ENCODE results near the gene MT2A.

The MT2A gene

DNA sequence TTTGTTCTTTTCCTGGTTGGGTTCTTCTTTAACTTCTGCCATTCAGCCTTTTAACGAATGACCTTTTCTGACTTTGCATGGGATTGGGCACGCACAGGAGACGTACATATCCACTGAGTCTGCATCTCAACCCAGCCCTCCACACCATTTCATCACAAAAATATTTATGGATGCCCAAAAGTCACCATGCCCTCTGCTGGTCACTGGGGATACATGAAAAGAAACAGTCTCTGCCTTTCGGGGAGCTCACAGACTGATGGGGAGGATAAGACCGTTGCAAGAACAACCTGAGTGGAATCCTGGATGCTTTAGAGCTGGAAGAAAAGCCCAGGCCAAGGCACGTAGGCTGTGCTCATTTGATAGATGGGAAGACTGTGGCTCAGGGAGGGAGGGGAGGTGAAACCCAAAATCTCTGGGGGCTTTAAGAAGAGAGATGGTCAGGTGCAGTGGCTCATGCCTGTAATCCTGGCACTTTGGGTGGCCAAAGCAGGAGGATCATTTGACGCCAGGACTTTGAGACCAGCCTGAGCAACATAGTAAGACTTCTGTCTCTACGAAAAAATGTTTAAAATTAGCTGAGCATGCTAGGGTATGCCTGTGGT lies 7.9 kb upstream of the MT2A start:
- peak; percentile 33 for DNase-seq (ENCODE audit: low spot score)

DNA sequence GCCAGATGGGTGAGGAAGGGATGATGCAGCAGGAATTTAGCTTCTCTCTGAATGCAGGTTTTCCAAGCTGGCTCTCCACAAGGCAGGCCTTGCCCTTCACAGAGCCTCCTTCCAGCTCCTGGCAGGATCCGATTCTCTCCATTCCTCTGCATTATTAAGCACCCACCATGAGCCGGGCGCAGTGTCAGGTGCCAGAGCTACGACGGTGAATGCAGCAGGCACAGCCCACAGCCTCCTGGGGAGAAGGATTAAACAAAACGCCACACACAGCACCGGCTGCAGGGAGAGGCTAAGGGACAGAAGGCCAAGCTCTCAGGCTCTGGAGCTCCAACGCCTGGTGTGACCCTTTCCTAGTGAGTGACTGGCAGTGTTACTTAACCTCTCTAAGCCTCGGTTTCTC lies 7.1 kb upstream of the MT2A start:
- DNase-seq (ENCODE audit: low spot score), result no peak

DNA sequence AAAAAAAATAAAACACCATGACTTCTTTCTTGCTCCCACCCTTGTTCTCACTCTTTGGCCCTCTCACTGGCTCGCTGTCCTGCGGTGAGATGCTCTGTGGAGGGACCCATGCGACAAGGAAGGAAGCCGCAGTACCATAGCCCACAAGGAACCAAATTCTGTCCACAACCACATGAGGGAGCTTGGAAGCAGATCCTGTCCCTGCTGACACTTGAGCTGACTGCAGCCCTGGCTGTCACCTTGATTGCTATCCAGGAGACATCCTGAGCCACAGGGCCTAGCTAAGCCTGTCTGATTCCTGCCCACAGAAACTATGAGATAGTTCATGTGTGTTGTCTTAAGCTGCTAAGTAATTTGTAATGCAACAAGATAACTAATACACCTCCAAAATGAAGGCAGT lies 4.8 kb upstream of the MT2A start:
- peak; percentile 41 for DNase-seq (ENCODE audit: low spot score)

DNA sequence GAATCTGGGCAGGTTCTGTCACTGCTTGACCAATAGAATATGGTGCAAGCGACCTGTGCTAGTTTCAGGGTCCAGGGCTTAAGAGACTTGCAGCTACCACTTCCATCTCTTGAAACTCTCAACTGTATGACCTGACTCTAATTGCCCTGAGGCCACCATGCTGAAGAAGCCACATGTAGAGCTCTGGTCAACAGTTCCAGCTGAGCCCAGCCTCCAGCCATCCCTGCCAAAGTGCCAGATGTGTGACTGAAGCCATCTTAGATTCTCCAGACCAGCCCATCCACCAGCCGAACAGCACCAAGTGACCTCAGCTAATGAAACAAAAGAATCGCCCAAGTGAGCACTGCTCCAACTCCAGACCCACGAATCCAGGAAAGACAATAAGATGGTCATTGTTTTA lies 3.4 kb upstream of the MT2A start:
- no peak for DNase-seq (ENCODE audit: low spot score)

DNA sequence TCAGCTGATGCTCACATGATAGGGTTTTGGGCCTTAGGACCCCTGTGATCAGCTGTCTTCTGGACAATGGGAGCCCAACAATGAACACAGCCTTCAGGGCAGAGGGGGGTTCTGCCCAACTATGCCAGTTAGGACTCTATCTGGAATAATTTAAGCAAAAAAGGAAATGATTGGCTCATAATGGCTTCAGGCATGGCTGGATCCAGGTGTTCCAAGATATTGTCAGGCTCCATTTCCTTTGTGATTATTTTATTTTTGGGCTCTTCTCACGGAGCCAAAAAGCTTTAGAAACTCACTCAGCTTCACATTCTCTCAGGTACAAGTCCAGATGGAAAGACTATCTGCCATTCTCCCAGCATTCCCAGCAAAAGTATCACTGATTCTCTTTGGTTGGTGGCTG lies 2.9 kb upstream of the MT2A start:
- DNase-seq (ENCODE audit: low spot score), result no peak

DNA sequence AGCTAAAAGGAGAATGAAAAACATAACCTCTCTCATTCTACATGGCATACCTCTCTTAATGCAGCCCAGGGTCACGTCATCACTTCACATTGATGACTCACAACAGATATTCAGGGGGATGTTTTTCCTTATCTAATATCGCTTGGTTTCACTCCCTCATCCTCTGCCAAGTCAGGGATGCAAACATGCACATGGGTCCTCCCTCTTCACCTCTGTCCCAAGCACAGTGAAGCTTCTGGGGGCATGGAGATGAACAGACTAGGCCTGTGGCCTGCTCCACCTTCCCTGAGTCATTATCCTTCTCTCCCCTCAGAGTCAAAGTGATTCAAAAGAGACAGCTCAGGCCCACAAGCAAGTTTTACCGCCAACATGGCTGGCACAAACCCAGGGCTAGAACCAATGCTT lies 2.3 kb upstream of the MT2A start:
- DNase-seq (ENCODE audit: low spot score), result no peak

DNA sequence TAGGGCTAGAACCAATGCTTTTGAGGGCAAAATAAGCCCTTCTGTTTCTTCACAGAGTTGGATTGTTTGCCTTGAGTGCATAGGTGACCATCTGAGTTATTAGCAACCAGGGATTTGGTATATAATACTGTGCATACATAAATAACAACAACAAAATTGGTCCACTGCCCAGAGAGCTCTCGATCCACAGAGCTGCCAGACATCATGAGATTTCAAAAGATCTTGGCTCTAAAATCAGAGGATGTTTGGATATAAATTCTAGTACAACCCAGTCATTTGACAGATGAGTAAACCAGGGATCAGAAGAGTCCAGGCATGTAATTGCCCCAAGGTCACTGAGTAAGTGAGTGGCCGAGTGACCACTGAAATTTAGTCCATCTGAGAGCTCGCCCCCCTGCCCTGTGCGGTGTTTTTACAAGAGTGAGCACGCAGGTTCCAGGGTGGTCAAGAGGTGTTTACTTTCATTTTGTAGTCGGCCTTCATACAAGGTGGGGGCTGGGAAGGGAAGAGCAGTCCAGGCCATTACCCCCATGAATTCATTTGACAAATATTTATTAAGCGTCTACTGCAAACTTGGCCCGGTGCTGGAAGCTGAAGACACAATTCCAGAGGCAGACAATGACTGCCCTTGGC lies 1.8 kb upstream of the MT2A start:
- no peak for DNase-seq (ENCODE audit: low spot score)

DNA sequence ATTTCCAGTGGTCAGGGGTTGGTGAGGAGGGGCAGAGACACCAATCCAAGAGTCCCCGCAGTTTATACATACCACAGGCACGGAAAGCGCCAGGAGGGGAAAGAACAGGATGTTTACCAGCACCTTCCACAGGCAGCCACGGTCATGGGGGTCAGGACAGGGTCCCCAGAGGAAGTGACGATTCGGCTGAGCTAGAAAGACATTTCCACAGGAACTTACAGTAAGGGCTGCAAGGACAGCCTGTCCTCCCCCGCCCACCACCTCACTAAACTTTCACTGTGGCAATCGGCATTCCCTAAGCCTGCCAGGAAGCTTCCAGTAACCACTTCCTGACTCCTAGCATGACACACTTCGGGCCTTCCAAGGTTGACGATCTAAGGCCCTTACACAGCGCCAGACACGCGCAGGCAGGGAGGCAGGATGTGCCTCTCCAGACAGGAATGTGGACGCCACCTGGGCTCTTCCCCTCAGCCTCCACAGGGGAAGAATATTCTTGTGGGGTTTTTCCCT lies 1.2 kb upstream of the MT2A start:
- no peak for DNase-seq (ENCODE audit: low spot score)

DNA sequence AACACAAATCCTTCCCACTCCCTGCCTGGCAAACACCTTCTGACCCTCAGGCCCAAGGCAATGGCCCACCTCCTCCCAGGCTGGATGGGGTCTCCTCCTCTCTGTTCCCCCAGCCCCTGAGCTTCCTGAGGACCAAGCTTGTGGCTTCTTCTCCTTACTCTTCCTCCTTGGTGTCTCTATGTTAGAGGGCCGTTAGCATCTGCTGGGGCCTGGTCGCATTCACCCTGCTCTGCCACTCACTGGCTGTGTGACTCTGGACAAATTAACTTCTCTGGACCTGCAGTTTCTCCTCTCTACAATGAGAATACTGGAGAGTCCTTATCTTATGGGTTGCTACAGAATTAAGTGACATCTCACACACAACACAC lies 725 bp upstream of the MT2A start:
- DNase-seq (ENCODE audit: low spot score), result no peak

DNA sequence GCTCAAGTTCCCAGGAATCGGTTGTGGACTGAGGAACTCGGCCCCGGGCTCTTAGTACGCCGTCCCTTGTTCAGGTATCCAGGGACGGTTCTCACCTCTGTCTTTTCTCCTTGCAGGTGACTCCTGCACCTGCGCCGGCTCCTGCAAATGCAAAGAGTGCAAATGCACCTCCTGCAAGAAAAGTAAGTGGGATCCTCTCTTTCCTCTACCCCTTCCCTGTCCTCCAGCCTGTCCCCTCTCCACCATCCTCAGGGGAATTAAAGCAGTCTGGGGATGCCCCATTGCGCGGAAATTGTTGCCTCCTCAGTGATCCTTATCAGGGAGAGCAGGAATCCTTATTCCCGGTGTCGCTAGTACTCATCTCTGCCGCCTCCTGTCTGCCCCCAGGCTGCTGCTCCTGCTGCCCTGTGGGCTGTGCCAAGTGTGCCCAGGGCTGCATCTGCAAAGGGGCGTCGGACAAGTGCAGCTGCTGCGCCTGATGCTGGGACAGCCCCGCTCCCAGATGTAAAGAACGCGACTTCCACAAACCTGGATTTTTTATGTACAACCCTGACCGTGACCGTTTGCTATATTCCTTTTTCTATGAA lies 585 bp downstream of the MT2A start:
- DNase-seq (ENCODE audit: low spot score), result no peak

DNA sequence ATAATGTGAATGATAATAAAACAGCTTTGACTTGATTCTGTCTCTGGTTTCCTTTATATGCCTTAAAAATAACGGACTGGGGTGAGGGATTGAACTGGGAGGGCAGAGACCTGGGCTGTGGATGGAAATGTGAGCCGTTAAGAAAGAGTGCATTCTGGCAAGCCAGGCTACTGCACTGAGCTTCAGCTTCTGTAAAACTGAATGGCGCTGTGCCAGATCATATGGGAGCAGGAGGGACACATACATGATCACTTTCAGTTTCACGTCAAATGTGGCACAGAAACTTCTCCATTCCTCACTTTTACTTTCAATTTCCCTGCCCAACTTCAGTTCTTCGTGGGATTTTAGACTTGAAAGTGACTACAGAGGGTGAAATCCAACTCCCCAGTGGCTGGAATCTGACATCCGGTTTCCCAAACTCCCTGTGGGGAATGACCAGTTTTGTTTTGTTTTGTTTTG lies 1.1 kb downstream of the MT2A start:
- no peak for DNase-seq (ENCODE audit: low spot score)

DNA sequence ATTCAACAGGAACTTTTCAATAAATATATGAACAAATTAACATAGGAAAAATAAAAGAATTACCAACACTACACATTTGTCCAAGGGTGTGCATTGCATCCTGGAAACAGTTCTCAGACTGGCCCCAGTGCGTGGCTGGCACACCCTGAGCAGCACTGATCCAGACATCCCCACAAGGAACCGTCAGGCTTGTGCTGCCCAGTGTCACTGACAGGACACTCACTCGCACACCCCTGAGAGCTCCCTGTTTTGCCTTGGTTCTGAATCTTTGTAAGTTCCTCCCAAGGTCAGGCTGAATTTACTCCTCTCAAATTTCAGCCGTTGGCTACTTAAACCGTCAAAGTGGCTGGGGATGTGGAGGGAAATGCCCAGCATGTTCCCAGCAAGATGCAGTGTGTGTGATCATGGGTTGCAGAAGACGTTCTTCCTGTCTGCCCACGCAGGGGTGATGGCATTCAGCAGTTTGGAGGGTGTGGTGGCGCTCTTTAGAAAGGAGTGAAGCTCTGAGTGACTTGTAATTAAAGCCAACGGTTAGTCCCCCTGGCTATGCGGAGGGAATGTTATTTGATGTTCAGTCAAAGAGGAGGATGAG lies 1.7 kb downstream of the MT2A start:
- DNase-seq (ENCODE audit: low spot score), result no peak

DNA sequence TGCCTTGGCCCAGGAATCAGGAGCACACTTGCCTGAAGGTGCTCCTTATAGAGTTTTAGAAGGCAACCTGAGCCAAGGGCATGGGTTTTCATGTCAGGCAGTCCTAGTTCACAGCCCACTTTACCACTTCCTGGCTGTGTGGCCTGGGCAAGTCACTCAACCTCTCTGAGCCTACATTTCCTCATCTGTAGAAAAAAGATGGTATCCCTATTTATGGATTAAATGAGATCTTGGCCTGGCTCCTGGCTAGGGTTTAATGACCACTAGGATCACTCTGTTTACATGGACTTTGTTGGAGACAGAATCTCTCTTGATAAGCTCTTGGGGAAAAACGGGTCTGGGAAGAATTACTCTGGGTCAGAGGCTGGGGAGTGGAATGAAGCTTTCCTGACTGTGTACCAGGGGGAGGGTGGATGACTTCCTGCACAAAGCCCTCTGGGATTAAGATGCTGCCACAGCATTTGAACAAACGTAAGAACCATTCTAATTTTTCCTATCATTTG lies 2.3 kb downstream of the MT2A start:
- no peak for DNase-seq (ENCODE audit: low spot score)

DNA sequence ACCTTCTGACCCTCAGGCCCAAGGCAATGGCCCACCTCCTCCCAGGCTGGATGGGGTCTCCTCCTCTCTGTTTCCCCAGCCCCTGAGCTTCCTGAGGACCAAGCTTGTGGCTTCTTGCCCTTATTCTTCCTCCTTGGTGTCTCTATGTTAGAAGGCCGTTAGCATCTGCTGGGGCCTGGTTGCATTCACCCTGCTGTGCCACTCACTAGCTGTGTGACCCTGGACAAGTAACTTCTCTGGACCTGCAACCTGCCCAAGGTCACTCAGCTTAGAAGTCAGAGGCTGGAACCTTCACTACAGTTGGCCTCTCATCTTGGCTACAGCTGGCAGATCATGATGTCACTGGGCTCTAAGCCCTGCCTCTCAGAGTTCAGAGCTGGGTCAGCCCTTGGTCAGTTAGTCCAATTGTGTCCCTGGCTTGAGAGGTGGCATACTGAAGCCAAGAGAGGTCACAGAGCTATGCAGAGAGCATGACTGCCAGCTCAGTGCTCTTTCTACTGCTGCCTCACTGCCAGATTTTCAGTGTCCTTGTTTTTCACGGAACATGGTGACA lies 3.0 kb downstream of the MT2A start:
- no peak for DNase-seq (ENCODE audit: low spot score)

DNA sequence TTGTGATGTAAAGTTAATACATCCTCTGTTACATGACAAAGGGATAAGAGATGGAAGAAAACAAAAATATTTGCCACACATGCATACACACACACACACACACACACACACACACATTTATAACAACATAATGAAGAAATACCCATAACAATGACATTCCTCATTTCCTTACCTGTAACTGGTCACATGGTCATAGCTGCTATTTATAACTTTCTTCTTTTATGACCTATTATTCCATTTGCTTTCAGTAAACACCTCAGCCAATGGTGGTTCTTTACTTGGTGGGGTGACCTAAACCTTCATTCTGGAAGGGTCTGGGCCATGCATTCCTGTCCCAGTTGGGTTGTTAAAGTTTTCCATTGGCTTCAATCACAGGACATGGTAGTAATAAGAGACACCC lies 5.3 kb downstream of the MT2A start:
- no peak for DNase-seq (ENCODE audit: low spot score)

DNA sequence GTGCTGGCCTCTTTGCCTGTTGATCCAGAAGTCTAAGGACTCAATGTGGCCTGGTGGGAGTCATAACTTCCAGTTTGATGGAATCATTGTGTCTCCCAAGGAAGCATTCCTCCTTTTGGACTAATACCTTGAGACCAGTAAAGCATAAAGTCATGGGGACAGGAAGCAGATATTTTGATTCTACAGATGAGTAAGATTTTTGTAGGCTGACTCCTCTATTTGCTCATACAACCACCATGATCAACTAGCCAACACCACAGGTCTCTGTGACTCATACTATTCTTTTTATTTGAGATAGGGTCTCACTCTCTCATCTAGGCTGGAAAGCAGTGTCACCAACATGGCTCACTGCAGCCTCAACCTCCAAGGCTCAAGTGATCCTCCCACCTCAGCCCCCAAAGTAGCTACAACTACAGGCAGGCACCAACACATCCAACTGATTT lies 6.2 kb downstream of the MT2A start:
- no peak for DNase-seq (ENCODE audit: low spot score)

DNA sequence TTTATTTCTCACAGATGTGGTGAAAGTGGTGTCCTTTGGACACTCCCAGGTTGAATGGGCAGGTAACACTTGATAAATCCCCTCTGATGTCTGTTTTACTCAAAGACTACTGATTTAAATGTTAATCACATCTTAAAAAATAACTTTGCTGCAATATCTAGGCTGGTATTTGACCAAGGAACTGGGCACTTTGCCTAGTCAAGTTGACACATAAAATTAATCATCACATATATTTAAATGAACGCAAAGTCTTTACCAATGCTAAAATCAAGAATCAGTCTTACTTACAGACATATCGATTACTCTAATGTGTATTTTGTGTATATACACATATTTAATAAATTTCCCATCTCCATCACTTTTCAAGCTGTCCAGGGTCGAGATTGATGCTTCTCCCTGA lies 7.0 kb downstream of the MT2A start:
- DNase-seq (ENCODE audit: low spot score), result no peak

DNA sequence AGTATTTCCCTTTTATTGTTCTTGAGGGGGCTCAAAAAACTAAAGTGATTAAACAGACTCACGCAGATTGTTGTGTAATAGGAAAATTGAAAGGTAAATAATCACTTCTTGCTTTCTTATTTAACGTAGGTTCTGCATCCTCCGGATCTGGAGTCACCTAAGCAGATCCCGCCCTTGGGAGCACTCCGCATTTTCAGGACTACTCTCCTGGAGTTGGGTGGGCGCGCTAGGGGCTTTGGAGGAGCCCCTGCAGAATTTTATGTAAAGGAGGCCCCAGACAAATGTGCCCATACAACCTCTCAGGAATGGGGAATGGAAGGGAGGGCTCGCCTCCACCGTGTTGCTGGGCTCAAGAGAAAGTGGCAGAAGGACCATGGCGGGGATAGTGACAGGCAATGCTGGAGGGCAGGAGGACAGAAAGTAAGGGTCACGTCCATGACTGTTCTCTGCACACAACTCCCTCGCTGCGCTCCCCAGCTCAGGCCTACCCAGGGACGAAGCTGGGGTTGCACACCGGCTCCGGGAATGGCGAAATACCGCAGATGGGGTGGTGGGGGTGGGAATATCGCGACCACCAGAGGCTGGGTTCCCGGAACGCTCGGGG lies 8.3 kb downstream of the MT2A start:
- DNase-seq (ENCODE audit: low spot score), result no peak

DNA sequence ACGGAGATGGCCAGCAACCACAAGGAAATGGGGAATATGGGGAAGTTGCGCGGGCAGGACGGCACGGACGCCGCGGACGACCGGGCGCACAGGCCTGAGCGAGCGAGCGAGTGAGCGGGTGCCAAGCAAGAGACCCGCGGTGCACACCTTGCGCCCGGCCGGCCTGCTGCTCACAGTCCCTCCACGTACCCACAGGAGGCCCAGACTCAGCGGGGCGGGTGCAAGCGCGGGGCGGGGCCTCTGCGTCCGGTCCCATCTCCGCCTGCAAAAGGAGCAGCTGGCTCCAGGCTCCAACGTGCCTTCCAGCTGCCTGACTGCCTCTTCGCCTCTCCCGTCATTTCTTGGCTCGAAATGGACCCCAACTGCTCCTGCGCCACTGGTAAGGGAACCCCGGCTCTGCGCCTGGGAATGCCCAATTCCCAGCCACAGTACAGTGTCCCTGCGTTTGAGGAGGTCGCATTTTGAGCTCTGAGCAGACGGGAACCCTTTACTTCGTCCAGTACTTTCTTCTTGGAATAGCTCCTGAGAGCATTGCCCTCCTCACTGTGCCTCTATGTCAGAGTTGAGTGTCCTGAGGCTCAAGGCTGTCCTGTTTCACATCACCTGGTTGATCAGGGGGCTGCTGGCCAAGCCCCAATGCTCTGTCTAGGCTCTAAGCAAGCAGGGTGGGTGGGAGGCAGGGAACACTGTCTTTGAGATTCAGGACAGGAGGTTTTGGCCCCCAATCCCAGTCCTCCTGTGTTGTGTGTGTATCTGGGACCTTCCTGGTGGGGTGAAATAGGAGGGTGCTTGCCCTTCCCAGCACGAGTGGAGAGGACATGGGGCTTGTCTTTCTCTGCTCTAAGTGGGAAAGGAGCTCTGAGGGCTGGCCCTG lies 9.1 kb downstream of the MT2A start:
- DNase-seq (ENCODE audit: low spot score), result no peak

DNA sequence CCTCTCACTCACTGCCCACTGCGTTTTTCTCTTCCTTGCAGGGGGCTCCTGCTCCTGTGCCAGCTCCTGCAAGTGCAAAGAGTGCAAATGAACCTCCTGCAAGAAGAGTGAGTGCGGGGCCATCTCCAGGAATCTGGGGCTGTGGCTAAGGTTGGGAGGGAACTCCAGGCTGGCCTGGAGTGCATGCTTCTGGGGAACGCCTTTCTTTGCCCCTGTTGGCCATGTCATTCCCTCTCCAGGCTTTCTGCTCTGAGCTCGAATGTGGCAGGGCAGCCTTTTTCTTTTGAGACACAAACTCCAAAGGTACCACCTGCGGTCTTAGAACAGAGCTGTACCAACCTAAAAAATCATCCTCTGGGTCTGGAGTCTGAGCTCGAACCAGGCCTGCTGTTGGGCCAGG lies 9.8 kb downstream of the MT2A start:
- DNase-seq (ENCODE audit: low spot score), result no peak

DNA sequence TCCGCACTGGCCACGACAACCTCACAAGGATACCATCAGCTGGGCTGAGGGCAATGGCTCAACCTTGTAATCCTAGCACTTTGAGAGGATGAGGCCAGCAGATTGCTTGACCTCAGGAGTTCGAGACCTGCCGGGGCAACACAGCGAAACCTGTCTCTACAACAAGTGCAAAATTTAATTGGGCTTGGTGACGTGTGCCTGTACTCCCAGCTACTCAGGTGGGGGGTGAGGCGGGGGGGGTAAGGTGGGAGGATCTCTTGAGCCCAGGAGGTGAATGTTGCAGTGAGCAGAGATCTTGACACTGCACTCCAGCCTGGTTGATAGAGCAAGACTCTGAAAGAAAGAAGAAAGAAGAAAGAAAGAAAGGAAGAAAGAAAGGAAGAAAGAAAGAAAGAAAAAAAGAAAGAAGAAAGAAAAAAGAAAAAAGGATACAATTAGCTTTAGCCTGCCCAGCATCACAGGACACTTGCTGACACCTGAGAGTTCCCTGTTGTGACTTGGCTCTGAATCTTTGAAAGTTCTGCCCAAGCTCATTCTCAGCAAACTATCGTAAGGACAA lies 12.0 kb downstream of the MT2A start:
- DNase-seq (ENCODE audit: low spot score), result no peak
